HG03442 (cell line): ENCODE data around the gene MRPS34.

Experiments
- ATAC-seq: cut with Tn5 transposase; IDR thresholded peaks from one replicate; pipeline ENCODE4 v1.9.1; 2021; ENCODE audit warnings: mild to moderate bottlenecking, moderate library complexity; ENCODE audit not compliant: unreplicated experiment

Gene MRPS34

DNA sequence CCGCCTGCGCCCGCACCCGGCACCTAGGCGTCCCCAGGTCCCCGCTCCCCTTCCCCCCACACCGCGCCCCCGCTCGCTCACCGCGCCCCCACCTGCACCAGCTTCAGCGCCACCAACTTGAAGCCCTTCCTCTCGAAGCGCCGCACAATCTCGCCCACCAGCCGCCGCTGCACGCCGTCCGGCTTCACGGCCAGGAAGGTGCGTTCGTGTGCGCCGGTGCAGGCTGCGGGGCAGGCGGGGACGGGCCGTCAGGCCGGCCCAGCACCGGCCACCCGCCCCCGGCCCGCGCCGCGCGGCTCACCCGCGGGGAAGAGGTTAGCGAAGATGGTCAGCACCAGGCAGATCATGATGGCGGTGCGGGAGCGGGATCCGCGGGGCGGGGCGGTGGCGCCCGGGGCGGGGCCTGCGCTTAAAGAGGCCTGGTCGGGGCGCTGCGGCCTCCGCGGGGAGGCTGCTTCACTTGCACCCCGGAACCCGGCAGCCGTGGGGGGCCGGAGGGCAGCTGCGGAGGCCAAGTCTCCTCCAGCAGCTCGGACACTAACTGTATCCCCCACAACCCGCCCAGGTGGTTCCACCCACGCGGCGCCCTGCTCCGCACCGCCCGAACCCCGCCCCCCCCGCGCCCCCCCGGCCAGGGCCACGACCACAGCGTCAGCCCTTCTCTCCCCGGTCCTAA is 1.6 kb downstream of the MRPS34 start, which contains the start of gene NME3:
TSS of gene NME3 (minus strand) at position 356 of the 676 bp plus-strand sequence. CDS start at position 347, 9 bp downstream.
- ATAC-seq = no peak

DNA sequence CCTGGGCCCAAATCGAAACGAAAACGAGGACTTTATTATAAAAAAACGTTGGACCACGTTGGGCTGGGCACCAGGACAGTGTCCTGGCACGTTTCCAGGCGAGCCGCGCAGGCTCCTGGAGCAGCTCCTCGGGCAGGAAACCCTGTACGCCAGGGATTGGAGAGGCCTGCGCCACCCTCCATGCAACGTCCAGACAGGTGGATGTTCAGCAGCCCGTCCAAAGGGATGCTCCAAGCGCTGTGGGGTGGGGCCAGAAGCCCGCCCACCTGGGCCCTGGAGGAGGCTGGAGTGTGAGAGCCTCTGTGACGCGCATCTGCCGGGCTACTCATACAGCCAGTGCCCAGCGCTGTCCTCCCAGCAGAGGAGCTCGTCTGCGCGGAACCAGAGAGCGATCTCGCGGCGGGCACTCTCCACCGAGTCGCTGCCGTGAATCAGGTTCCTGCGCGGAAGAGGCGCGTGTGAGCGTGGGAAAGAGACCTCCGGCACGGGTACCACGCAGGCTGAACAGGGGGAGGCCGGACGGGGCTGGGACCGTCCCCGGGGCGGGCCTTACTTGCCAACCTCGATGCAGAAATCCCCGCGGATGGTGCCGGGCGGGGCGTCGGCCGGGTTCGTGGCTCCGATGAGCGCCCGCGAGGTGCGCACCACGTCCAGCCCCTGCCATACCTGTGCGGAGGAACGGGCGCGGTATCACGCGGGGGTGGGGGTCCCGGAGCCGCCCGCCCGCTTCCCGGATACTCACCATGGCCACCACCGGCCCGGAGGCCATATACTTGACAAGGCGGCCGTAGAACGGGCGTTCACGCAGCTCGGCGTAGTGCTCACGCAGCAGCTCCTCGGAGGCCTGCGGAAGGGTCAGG is 2.4 kb downstream of the MRPS34 start:
- ATAC-seq = no peak

DNA sequence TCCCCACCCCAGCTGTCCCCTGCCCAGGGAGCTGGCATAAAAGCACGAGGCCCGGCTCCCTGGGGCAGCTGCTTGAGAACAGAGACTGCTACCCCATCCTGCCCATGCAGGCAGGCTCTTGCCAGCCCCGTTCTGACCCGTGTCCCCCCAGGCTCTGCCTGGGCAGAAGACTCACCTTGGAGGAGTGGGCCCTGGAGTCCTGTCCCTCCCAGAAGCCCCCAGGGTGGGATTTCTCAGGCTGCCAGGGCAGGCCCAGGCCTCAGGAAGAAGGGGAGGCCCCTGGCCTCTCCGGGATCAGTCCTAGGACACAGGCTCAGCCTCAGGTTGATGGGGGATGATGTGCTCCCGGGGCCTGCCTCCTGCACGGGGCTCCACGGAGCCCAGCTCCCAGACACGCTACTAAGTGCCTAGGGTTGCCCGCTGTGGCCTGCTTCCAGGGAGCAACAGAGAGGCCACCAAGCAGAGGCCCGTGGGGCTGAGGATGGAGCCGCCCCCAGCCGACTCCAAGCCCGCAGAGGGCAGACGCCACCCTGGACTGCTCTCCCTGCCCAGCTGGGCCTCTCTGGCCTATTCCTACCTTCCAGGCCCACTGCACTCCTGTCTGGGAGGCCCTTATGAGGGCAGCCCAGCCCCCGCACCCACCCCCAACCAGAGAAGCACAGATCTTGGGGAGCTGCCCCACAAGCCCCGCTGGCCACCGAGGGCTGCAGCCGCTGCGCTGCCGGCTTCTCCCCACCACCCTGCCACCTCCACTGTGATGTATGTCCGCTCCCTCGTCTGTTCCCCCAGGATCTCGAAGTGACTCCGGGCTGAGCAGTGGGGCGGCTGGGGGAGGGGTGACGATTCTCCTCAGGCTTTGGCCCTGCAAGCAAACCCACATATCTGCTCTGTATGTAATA is 3.3 kb downstream of the MRPS34 start:
- no peak for ATAC-seq

DNA sequence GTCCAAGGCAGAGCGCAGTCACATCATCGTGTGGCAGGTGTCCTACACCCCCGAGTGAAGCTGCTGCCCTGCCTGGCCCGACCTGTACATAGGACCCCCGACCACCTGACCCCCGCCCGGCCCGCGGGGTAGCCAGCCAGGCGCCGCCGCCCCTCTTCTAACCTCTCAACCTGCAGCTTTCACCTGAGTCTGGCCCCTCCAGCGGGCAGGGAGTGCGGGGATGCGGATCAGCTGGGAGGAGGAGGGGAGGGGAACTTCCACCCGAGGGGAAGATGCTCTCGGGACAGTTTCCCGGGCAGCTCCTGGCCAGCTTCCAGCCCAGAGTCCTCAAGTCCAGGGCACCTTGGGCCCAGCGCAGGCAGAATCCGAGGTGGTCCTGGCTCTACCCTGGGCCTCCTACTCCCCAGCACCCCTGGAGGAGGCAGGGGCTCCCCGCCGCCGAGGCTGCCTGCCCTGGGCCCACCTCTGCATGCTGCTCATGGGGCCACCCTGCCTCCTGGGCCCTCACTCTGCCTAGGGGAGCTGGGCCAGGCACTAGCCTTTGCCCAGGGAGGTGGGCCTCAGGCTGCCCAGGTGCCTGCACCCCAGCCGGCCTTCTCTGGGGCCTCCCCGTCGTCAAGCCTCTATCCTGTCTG is 4.0 kb downstream of the MRPS34 start:
- no peak for ATAC-seq

DNA sequence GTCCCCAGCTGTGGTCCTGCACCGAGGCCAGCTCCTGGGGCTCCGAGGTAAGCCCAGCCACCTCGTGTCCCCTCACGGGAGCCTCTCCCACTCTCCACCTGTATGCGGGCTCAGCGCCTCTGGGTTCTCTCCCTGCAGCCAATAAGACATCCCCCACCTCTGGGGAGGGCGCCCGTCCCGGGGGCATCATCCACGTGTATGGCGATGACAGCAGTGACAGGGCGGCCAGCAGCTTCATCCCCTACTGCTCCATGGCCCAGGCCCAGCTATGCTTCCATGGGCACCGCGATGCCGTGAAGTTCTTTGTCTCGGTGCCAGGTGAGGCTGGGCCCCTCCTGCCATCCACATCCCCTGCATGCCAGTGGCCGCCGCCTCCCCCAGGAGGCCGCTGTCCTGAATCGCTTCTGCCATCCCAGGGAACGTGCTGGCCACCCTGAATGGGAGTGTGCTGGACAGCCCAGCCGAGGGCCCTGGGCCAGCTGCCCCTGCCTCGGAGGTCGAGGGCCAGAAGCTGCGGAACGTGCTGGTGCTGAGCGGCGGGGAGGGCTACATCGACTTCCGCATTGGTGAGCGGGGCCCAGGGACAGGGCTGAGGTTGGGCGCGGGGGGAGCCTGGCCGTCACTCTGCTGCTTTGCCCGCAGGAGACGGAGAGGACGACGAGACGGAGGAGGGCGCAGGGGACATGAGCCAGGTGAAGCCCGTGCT is 4.7 kb downstream of the MRPS34 start:
- no peak for ATAC-seq

DNA sequence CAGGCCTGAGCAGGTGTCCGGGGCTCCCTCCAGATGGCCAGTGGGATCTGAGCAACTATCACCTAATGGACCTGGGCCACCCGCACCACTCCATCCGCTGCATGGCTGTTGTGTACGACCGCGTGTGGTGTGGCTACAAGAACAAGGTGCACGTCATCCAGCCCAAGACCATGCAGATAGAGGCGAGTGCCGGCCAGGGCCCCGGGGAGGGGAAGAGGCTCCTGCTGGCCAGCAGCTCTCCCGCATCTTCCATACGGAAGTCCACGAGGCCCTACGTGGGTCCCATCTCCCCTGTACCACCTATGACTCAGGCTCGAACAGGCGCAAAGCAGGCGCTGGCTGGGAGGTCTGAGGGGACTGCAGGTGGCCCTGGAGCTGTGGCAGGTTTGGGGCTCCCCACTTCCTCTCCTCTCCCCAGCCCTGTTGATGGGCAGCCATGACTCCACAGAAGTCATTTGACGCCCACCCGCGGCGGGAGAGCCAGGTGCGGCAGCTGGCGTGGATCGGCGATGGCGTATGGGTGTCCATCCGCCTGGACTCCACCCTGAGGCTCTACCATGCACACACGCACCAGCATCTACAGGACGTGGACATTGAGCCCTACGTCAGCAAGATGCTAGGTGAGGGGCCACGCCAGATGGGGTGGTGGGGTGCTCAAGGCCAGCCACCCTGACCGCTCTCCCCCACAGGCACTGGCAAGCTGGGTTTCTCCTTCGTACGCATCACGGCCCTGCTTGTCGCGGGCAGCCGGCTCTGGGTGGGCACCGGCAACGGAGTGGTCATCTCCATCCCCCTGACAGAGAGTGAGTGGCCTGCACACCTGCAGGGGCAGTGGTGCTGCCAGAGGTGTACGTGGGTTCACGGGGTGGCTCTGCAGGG is 5.6 kb downstream of the MRPS34 start:
- ATAC-seq = no peak

DNA sequence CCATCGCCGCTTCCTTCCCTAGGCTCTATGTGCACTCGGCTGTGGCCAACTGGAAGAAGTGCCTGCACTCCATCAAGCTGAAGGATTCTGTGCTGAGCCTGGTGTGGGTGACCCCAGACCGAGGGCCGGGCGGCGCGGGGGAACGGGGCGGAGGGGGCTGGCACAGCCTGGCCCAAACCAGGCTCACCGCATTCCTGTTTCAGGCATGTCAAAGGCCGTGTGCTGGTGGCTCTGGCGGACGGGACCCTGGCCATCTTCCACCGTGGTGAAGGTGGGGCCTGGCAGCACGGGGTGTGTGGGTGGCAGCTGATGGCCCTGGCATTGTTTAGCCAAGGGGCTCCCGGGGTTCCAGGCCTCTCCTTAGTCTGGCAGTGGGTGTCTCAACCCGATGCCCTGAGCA is 6.2 kb downstream of the MRPS34 start:
- no peak for ATAC-seq

DNA sequence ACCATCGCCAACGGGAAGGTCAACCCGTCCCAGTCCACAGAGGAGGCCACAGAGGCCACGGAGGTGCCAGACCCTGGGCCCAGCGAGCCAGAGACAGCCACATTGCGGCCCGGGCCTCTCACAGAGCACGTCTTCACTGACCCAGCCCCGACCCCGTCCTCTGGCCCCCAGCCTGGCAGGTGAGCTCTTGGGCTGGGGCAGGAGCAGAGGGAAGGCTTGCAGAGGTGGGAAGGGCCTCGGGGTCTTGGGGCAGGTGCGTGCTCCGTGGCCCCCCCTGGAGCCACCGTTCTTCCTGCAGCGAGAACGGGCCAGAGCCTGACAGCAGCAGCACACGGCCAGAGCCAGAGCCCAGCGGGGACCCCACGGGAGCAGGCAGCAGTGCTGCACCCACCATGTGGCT is 6.7 kb downstream of the MRPS34 start:
- no peak for ATAC-seq

DNA sequence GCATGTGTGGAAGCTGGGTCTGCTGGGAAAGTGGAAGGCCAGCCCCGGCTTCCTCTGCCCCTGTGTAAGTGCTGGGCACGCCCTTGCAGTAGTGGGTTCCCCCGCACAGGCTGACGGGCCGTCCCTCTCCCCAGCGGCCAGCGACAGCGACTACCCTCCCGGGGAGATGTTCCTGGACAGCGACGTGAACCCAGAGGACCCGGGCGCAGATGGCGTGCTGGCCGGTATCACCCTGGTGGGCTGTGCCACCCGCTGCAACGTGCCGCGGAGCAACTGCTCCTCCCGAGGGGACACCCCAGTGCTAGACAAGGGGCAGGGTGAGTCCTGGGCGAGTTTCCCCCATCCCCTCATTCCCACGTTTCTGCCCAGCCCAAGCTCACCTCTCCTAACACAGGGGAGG is 7.1 kb downstream of the MRPS34 start:
- no peak for ATAC-seq

DNA sequence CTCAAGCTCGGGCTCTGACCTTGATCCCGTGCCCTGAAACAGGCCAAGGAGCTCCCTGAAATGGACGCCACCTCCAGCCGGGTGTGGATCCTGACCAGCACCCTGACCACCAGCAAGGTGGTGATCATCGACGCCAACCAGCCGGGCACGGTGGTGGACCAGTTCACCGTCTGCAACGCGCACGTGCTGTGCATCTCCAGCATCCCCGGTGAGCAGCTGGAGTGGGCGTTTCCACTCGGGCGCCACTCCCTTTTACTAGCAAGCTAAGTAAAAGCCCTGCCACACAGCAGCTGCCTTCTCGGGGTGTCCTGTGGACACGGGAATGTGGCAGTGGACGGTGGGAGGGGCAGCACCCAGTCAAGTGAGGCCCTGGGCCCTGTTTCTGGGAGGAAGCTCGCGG is 8.0 kb downstream of the MRPS34 start:
- ATAC-seq = no peak

DNA sequence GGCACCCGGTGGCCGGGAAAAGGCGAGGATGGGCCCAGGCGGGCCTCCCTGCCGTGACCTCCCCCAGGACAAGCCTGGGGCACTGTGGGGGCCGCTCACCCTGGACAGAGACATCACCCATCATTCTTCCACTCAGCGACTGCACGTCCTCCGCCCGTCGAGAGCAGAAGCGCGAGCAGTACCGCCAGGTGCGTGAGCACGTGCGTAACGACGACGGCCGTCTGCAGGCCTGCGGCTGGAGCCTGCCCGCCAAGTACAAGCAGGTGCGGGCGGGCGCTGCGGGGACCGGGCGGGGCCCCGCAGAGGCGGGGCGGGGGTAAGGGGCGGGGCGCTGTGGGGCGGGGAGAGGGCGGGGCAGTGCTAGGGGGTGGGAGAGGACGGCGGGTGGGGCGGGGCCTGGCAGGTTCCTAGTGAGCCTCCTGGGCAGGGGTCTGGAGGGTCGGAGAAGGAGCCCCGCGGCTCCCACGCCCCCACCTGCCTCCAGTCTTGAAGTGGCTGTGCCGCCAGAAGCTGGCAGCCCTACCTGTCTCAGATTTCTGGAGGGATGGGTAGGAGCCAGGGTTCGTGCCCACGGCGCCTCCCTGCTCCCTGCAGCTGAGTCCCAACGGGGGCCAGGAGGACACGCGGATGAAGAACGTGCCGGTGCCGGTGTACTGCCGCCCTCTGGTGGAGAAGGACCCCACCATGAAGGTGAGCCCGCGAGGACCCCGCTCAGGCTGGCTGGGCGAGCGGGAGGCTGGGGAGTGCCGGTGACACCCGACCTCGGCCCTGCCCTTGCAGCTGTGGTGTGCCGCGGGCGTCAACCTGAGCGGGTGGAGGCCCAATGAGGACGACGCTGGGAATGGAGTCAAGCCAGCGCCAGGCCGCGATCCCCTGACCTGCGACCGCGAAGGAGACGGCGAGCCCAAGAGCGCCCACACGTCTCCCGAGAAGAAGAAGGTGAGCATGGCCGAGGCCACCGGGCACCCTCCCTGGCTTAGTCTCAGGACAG is 9.1 kb downstream of the MRPS34 start:
- ATAC-seq = no peak

DNA sequence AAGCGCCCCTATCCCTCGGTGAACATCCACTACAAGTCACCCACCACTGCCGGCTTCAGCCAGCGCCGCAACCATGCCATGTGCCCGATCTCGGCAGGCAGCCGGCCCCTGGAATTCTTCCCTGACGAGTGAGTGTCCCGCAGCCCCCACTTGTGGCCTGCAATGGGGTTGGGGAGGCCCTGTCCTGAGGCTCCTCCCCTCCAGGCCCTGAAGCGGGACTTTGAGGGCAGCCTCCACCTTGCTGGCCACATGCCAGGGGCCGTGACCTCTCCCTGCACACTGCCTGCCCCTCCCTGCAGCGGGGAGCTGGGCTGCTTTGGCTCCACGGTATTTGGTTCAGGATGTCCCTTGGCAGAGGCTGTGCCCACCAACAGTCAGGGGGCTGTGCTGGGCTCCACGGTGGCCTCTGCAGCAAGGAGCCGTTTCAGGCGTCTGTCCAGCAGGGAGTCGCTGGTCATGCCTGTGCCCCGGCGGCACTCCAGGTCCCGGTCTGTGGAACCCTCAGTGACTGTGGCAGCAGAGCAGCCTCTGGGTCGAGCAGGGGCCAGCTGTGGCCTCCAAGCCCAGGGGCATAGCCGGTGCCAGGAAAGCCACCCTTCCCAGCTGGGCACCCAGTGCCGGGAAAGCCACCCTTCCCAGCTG is 9.9 kb downstream of the MRPS34 start:
- no peak for ATAC-seq

DNA sequence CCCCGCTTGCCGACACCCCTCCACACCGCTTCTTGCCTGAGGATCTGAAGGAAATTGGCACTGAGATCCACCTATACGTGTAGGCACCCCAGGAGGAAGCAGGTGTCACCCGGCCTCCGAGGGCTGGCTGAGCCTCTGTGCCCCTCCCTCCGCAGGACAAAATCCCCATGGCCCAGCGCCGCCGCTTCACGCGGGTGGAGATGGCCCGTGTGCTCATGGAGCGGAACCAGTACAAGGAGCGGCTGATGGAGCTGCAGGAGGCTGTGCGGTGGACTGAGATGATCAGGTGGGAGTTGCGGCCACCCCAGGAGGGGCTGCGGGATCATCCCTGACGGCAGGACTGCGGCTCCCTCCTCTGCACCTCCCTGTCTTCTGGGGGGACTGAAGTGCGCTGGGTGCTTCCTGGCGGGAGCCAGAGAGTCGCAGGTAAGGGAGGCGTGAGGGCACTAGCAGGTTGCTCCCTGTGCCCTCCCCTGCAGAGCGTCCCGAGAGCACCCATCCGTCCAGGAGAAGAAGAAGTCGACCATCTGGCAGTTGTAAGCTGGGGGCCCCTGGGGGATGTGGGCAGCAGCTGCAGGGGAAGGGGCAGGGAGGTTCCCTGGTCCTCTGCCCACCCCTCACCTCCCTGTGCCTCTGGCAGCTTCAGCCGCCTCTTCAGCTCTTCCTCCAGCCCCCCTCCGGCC is 10.6 kb downstream of the MRPS34 start:
- ATAC-seq = no peak

DNA sequence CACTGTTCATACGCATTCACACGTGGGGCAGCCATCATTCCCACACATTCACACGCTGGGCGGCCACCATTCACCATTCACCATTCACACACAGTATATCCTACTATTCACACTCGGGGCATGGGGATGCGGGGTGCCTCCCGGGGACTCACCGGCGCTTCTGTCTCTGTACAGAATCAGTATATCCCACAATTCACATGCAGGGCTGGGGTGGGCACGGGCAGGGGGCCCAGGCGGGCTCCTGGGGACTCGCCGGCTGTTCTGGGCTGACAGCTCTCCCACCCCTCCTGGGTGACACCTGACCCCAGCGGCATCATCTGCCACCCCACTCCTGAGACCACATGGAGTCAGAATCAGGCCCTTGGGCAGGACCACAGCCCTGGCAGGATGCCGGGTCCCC is 11.2 kb downstream of the MRPS34 start:
- ATAC-seq = no peak

DNA sequence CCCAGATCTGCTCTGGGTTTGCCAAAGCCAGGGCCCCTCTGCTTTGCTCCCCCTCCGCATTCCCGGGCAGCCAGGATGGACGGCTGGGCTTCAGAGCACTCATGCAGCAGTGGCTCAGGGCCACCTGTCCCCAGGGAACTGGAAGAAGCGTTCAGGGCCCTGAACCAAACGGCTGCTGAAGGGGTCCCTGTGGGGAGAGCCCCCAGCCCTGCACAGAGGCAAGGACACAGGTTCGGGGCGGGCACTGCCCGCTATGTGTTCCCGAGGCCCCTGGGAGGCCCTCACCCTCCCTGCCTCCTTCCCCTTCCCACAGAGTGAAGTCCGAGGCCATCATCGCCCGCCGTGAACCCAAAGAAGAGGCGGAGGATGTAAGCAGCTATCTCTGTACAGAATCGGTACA is 12.0 kb downstream of the MRPS34 start:
- ATAC-seq = no peak

DNA sequence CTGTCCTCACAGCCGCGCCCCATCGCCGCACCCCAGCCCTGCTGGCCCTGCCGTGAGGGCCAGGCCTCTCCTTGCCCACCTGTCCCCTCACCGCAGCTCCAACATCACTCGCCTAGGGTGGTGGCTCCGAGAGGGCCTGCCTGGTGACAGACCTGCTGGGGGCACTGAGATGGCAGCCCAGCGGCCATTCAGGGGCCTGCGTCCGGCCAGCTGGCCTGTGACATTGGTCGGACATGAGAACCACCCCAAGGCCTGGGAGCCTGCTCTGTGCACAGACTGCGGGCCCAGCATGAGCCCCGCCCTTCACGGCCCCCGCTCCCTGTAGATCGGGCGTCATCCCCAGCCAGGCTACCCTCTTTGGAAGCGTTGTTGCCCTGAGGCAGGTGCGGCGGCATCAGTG is 13.4 kb downstream of the MRPS34 start:
- no peak for ATAC-seq

DNA sequence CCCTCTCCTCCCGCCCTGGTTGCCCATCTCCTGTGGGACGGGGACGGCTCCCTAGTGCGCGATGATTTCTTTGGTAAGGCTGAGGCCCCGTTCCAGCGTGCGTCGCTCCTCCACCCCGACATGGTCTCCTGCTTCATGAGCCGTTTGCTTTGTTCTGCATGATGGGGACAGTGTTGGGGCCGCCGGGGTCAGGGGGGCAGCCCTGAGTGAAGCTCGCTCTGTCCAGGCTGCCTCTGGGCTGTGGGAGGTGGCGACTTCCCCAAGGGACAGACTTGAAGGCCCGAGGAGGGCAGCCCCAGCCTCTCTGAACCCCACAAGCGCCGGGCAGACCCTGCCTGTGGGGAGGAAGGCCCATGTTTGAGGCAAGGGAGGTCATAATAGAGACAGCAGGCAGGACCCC is 14.0 kb downstream of the MRPS34 start:
- ATAC-seq = no peak
